Tibial nerve (tissue), 4 donors: ENCODE data around the gene COX4I2.

Experiments used
- EP300 ChIP-seq, 2 donors: sonication (generic); formaldehyde crosslinking; IDR thresholded peaks; one replicate each; pipeline ENCODE4 v1.6.1; 2017; ENCODE audit warnings: antibody characterized with exemption in 2 of 2, mild to moderate bottlenecking in 1 of 2
- POLR2A ChIP-seq, 2 donors: fragments of 450-650 bp; IDR thresholded peaks; one replicate each; pipeline ENCODE4 v1.6.1; 2017; ENCODE audit warnings: antibody characterized with exemption in 2 of 2, mild to moderate bottlenecking in 2 of 2, moderate library complexity in 2 of 2
- TF ChIP-seq, protein P1 (sequence below), 5 experiments: fragments of 200-600 bp in 3 of 5; fragments of 450-650 bp in 2 of 5; sonication (generic) in 3 of 5; IDR thresholded peaks; one replicate each; pipeline ENCODE4 v1.5.1; 2016 to 2019; ENCODE audit warnings: antibody characterized with exemption in 5 of 5, mild to moderate bottlenecking in 3 of 5, moderate library complexity in 2 of 5

DNA sequence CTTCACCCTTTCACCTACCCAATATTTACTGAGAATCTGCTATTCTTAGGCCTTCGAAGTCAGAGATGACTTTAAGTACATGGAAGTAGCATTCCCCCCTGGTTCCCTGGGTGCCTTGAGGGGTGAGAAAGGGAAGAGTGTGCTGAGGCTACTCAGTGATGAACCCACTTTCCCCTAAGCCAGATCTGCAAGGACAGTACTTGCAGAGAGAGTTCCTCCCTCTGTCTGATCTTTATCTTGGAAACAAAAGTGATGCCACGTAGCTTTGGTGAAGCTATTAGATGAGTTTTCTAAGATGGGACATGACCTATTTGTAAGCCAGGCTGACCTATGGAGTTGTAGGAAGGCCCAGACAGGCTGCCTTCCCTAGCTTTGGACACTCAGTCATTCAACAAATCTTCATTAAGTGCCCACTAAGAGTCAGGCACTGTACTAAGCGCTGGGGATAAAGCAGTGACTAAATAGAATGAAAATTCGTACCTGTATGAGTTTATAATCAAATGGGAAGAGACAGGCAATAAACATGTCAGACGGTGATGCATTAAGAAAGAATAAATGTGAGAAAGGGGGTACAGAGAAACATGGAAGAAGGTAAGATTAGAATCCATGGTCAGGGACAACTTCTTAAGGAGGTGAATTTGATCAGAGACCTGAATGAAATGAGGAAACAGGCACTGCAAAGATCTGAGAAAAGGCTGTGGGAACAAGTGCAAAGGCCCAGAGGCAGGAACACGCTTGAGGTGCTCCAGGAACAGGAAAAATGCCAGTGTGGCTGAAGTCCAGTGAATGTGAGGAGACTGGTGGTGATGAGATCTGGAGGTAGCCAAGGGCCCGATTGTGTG lies 42.8 kb downstream of the COX4I2 start:
- TF ChIP-seq POLR2A (IDR thresholded peaks at IDR 0.05) = no peak
- TF ChIP-seq, protein P1, sequence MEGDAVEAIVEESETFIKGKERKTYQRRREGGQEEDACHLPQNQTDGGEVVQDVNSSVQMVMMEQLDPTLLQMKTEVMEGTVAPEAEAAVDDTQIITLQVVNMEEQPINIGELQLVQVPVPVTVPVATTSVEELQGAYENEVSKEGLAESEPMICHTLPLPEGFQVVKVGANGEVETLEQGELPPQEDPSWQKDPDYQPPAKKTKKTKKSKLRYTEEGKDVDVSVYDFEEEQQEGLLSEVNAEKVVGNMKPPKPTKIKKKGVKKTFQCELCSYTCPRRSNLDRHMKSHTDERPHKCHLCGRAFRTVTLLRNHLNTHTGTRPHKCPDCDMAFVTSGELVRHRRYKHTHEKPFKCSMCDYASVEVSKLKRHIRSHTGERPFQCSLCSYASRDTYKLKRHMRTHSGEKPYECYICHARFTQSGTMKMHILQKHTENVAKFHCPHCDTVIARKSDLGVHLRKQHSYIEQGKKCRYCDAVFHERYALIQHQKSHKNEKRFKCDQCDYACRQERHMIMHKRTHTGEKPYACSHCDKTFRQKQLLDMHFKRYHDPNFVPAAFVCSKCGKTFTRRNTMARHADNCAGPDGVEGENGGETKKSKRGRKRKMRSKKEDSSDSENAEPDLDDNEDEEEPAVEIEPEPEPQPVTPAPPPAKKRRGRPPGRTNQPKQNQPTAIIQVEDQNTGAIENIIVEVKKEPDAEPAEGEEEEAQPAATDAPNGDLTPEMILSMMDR (IDR thresholded peaks at IDR 0.05) = no peak
- TF ChIP-seq EP300 (IDR thresholded peaks at IDR 0.05) = no peak
